ENCODE results near the gene MGMT. TPM values are rescaled to one million over a fixed set of nuclear protein-coding genes. Genes with fewer than 3 reads are reported as not detected.

The MGMT gene
- total RNA-seq, 4 donors from 2014 or later, result 18.4 to 30.3 (median 27.9) TPM

DNA sequence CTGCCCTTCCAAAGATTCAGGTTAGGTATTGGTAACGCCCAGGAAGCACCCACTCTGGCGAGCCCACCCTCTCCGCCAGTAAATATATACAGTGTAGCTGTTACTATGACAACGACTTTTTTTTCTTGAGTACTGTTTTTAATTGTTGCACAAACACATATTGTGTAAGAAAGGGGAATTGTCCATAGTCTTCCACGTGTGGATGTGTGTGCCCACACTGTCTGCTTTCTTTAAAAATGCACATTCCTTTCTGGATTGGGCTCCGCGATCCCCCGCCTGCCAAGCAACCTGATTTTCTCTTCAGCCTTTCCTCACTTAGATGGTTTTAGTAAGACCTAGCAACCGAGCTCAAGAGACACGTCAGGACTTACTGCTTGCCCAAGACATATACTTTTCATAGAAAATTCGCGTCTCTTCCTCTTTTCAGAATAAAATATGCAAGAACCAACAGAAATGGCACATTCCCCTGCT, 249.2 kb downstream of the MGMT start:
- no peak for TF ChIP-seq EP300 (IDR thresholded peaks at IDR 0.05)
- TF ChIP-seq CTCF (IDR thresholded peaks at IDR 0.05), result no peak
- TF ChIP-seq POLR2A (IDR thresholded peaks at IDR 0.05; ENCODE audit: low read depth), result no peak
- no peak for TF ChIP-seq POLR2AphosphoS5 (IDR thresholded peaks at IDR 0.05)
- Histone ChIP-seq H3K4me1 (no peaks in the 10 kb centered on the region), H3K9me3 (peaks cover 0 to 3% (median 1%) of the 10 kb centered on the region in 4 donors), H3K27ac (replicated peaks in 1 of 4) (no peak overlapping the region), H3K4me3 (no peak overlapping the region), H3K27me3 (no peaks in the 10 kb centered on the region), H3K36me3 (peaks cover 0 to 10% (median 2%) of the 10 kb centered on the region in 4 donors)
- WGBS, result 87% methylated on average over 12 of the region's 12 CpGs
- DNase-seq (ENCODE audit: extremely low spot score), result no peak
- intact Hi-C loops (cut with DNase I), result no loop called here

DNA sequence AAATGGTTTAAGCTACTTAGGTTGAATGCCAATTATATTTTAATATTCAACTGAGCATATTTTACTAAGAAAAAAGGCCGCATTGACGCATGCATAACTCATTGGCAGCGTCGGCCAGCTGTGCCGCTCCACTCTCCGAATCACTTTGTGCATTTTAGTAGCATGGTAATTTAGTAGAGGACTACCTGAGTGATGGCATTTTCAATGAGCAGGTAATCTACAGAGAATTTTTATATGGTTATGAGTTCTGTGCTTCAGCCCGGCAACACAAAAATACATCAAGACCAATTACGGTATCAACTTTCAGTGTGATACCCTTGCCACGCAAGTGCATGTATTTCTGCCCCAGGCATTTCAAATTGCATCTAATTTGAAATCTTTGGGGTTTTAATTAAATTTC, 249.8 kb downstream of the MGMT start:
- Histone ChIP-seq H3K27ac (replicated peaks in 1 of 4) (no peak overlapping the region), H3K4me3 (no peak overlapping the region), H3K4me1 (no peaks in the 10 kb centered on the region), H3K27me3 (no peaks in the 10 kb centered on the region), H3K9me3 (peaks cover 0 to 10% (median 4%) of the 10 kb centered on the region in 4 donors), H3K36me3 (peaks cover 0 to 9% (median 2%) of the 10 kb centered on the region in 4 donors)
- intact Hi-C loops (cut with DNase I), result no loop called here
- no peak for DNase-seq (ENCODE audit: extremely low spot score)
- WGBS, result 98% methylated on average over 9 of the region's 9 CpGs
- TF ChIP-seq POLR2A (IDR thresholded peaks at IDR 0.05; ENCODE audit: low read depth) (no peak), CTCF (IDR thresholded peaks at IDR 0.05) (no peak), POLR2AphosphoS5 (IDR thresholded peaks at IDR 0.05) (no peak)

DNA sequence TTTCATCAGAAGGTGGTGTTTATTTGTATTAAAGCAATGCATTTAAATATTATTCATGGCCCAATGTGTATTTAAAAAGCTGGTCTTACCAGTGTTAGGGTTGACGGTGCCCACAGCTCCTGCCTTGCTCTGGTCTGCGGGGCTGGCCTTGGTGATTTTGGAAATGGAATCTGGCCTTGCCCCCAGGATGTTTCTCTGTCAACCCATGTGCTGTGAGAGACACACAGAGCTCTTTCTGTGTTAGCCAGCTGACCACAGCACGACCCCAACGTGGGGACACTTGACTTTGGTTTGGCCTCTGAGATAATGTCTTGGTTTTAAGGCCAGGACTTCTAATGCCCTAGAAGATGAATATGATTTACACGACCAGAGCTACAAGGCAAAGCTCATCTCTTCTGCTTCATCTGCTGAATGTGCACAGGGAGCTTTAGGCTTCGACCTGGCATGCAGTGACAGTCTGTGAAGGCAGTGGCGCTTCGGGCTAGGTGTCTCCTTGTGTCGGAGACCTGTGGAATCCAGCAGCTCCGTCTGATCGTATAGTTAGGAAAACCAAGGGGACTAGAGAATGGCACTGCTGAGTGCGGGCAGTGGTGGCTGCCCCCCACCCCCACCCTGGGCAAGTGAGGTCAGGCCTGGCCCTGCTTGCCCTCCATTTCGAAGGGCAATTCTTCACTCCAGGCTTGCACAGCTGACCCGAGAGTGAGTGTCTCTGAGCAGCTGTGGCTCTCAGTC, 250.9 kb downstream of the MGMT start:
- Histone ChIP-seq H3K9me3 (peaks cover 0 to 10% (median 6%) of the 10 kb centered on the region in 4 donors), H3K27ac (replicated peaks in 1 of 4) (no peak overlapping the region), H3K27me3 (no peaks in the 10 kb centered on the region), H3K36me3 (peaks cover 0 to 7% (median 2%) of the 10 kb centered on the region in 4 donors), H3K4me3 (no peak overlapping the region), H3K4me1 (no peaks in the 10 kb centered on the region)
- WGBS, result 88% methylated on average over 14 of the region's 14 CpGs
- DNase-seq (ENCODE audit: extremely low spot score), result no peak
- TF ChIP-seq EP300 (IDR thresholded peaks at IDR 0.05), result no peak
- TF ChIP-seq POLR2A (IDR thresholded peaks at IDR 0.05; ENCODE audit: low read depth), result no peak
- TF ChIP-seq POLR2AphosphoS5 (IDR thresholded peaks at IDR 0.05), result no peak
- TF ChIP-seq CTCF (IDR thresholded peaks at IDR 0.05), result no peak
- intact Hi-C loops (cut with DNase I), result no loop called here

- H3K9me3 ChIP-seq, result peaks cover 0 to 10% (median 6%) of the 10 kb centered on the region in 4 donors
- H3K27ac ChIP-seq (replicated peaks in 1 of 4), result no peak overlapping the region
- WGBS, result 94% methylated on average over 23 of the region's 25 CpGs
- no peaks in the 10 kb centered on the region for H3K27me3 ChIP-seq
- intact Hi-C loops (cut with DNase I), result no loop called here
- H3K4me1 ChIP-seq, result no peaks in the 10 kb centered on the region
- peaks cover 0 to 7% (median 2%) of the 10 kb centered on the region in 4 donors for H3K36me3 ChIP-seq
- no peak for TF ChIP-seq EP300 (IDR thresholded peaks at IDR 0.05)
- no peak for TF ChIP-seq POLR2A (IDR thresholded peaks at IDR 0.05; ENCODE audit: low read depth)
- TF ChIP-seq CTCF (IDR thresholded peaks at IDR 0.05), result no peak
- TF ChIP-seq POLR2AphosphoS5 (IDR thresholded peaks at IDR 0.05), result no peak
- H3K4me3 ChIP-seq, result no peak overlapping the region
- no peak for DNase-seq (ENCODE audit: extremely low spot score)
These were observed 251.7 kb downstream of the MGMT start for GRCh38 chr10:129718548-129719414.
